Measurements from ENCODE around the gene PAK6. TPM values are rescaled to one million over a fixed set of nuclear protein-coding genes. Genes with fewer than 3 reads are reported as not detected.

Gene PAK6
- total and polyA plus RNA-seq, 7 donors = 0.03 to 3.0 (median 0.56) TPM

GRCh38 chr15:40233727-40234577 lies 4.9 kb upstream of the PAK6 start:
- H3K4me3 ChIP-seq = no peak overlapping the region
- no peak for ATAC-seq
- no peaks in the 10 kb centered on the region for H3K9me3 ChIP-seq
- peaks cover 0 to 10% (median 0%) of the 10 kb centered on the region in 3 donors for H3K27me3 ChIP-seq (ENCODE audit: insufficient read depth in 3 of 3, low read length in 2 of 3)
- intact Hi-C loops (cut with DNase I) = no loop called here
- TF ChIP-seq, protein P1, sequence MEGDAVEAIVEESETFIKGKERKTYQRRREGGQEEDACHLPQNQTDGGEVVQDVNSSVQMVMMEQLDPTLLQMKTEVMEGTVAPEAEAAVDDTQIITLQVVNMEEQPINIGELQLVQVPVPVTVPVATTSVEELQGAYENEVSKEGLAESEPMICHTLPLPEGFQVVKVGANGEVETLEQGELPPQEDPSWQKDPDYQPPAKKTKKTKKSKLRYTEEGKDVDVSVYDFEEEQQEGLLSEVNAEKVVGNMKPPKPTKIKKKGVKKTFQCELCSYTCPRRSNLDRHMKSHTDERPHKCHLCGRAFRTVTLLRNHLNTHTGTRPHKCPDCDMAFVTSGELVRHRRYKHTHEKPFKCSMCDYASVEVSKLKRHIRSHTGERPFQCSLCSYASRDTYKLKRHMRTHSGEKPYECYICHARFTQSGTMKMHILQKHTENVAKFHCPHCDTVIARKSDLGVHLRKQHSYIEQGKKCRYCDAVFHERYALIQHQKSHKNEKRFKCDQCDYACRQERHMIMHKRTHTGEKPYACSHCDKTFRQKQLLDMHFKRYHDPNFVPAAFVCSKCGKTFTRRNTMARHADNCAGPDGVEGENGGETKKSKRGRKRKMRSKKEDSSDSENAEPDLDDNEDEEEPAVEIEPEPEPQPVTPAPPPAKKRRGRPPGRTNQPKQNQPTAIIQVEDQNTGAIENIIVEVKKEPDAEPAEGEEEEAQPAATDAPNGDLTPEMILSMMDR (IDR thresholded peaks at IDR 0.05) = no peak
- no peak overlapping the region for H3K27ac ChIP-seq
- H3K4me1 ChIP-seq = no peaks in the 10 kb centered on the region
- DNase-seq = no peak
- WGBS, 3 donors = 85 to 95% (median 94%) methylated on average over 11 of the region's 11 CpGs
- no peaks in the 10 kb centered on the region for H3K36me3 ChIP-seq (ENCODE audit: insufficient read depth in 1 of 2, low read depth in 1 of 2)

- WGBS, 3 donors = 49 to 68% (median 62%) methylated on average over 4 of the region's 4 CpGs
- TF ChIP-seq, protein P1 (IDR thresholded peaks at IDR 0.05) = no peak
- Histone ChIP-seq H3K4me1 (no peaks in the 10 kb centered on the region), H3K36me3 (ENCODE audit: insufficient read depth in 1 of 2, low read depth in 1 of 2) (no peaks in the 10 kb centered on the region), H3K27ac (no peak overlapping the region), H3K4me3 (no peak overlapping the region), H3K27me3 (ENCODE audit: insufficient read depth in 3 of 3, low read length in 2 of 3) (peaks cover 0 to 19% (median 0%) of the 10 kb centered on the region in 3 donors), H3K9me3 (no peaks in the 10 kb centered on the region)
- ATAC-seq = no peak
- intact Hi-C loops (cut with DNase I) = no loop called here
- no peak for DNase-seq
These were observed 4.1 kb upstream of the PAK6 start for GRCh38 chr15:40234783-40235182.

GRCh38 chr15:40235201-40235885 lies 3.5 kb upstream of the PAK6 start:
- intact Hi-C loops (cut with DNase I) = no loop called here
- Histone ChIP-seq H3K27me3 (ENCODE audit: insufficient read depth in 3 of 3, low read length in 2 of 3) (peaks cover 0 to 24% (median 0%) of the 10 kb centered on the region in 3 donors), H3K27ac (no peak overlapping the region), H3K9me3 (no peaks in the 10 kb centered on the region), H3K4me1 (no peaks in the 10 kb centered on the region), H3K36me3 (ENCODE audit: insufficient read depth in 1 of 2, low read depth in 1 of 2) (no peaks in the 10 kb centered on the region), H3K4me3 (no peak overlapping the region)
- no peak for DNase-seq
- ATAC-seq = no peak
- TF ChIP-seq, protein P1 (IDR thresholded peaks at IDR 0.05) = no peak
- WGBS, 3 donors = 71 to 76% (median 73%) methylated on average over 4 of the region's 4 CpGs

DNA sequence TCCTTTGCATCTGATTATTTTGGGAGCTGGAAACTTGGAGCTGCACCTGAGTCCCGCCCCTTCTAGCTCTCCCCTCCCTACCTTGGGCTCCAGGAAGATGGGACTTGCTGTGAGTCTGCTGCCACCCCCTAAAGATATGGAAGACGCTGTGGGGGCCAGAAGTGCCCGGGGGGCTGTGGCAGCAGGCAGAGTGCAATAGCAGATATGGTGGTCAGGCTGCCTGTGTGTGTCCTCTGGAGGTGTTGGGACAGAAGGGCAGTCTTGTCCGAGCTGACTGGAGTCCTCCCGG lies 485 bp downstream of the PAK6 start:
- Histone ChIP-seq H3K36me3 (ENCODE audit: insufficient read depth in 1 of 2, low read depth in 1 of 2) (no peaks in the 10 kb centered on the region), H3K27ac (no peak overlapping the region), H3K27me3 (ENCODE audit: insufficient read depth in 3 of 3, low read length in 2 of 3) (peaks cover 0 to 27% (median 0%) of the 10 kb centered on the region in 3 donors), H3K4me1 (no peaks in the 10 kb centered on the region), H3K4me3 (peak overlapping the region; percentile 50), H3K9me3 (no peaks in the 10 kb centered on the region)
- TF ChIP-seq, protein P1 (IDR thresholded peaks at IDR 0.05) = no peak
- intact Hi-C loops (cut with DNase I) = no loop called here
- WGBS, 3 donors = 19 to 32% (median 24%) methylated on average over 5 of the region's 5 CpGs
- DNase-seq (no peak), ATAC-seq (peak in 1 of 4 donors; percentile 15)

All from psoas muscle (tissue), 8 donors.